Kidney glomerular epithelial cell (primary cell): ENCODE results near the gene CNTNAP5.

Experiments used
- DNase-seq: peaks from one replicate; lab custom pipeline; 2025; lab: John Stamatoyannopoulos, UW

The CNTNAP5 gene

DNA sequence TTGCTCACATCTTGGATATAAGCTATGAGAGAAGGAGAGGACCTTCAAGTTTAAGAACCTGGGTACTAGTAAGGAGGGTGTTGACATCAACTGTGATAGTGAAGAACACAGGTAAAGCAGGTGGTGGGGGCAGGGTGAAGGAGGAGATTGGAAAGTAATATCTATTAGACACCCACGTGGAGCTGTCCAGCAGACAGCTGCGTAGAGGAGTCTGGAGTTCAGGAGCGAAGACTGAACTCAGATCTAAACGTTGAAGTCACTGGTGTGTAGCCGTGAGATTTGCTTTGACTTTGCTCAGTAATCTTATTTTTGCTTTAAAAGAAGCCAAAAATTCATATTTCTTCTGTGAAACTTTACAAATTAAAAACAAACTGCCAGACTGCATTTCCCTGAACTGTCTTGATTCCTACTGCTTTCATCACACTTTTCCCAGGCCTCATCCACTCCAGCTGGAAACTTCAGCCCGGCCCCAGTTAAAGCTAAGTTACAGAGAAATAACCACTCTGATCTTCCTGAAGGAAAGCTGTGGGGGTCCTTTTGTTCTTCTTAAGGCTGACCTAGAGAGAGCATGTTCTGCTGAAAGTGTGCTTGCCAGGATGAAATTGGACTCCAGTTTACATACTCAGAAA, 533.3 kb downstream of the CNTNAP5 start:
- DNase-seq = no peak

DNA sequence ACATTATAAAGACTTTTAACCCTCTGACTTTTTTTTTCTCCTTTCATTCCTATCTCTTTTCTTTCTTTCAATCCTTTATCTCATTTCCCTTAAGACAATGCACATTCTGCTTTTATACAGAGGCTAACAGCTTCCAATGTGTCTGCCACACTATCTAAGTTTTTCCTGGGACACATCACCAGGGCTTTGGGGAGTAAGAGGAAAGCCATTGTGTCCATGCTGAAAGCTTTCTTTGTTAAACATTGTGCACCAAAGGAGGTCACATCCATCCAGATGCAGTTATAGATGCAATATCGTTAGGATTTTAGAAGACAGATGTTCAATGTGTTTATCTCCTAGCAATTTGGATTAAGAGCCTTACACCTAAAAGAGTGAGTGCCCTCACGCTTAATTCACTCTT, 534.1 kb downstream of the CNTNAP5 start:
- DNase-seq = no peak

DNA sequence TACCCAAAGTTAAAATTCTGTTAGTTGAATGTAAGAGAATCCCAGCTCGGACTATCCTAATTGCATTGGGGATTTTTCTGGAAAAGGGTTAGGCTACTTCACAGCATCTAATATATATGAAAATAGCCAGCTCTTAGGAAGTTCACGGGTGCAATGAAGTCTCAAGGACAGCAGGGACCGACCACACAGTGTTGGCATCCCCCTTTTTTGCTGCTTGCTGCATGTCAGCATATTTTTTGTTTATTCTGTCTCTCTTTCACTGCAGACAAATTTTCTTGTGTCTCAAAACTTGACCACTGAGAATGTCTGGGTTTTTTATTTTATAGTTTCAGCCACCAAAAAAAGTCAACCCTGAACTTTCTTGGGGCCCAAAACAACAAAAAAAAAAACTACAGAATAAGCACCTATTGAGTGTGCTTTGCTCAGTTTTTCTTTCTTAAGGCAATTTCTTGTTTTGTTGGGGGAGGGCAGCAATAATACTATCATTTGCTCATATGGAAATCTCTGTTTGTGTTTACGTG, 535.6 kb downstream of the CNTNAP5 start:
- DNase-seq = no peak

DNA sequence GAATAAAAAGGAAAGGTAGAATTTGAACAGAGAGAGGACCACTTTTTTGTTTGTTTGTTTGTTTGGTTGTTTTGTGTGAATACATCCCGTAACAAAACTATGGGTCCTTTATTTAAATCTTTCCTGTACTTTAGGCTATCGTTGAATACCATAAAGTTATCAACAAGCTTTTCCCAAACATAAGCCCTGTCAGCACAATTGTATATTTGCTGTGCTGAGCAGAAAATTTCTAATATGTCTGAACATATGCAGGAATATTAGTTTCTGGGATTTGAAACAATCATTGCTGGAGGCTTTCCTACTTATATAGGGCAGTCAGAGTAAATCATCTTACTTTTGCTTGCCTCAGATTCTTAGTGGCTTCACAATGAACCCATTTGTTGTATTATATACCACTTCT, 536.4 kb downstream of the CNTNAP5 start:
- DNase-seq = no peak

DNA sequence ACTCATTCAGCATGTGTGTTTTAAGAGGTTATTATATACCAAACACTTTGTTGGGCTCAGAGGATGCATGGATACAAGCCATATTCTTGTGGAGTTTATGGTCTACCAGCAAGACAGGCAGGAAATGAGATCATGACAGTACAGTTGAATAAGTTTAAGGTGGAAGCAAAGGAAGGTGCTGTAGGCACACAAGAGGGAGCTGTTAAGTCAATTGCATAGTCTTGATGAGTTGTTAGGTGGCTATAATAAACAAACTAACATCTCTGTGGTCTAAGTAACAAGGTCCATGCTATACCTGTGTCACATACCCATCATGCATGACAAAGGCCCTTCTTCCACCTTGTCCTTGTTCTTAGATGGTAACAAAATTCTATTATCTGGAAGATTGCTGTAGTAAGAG, 538.3 kb downstream of the CNTNAP5 start:
- peak; percentile 1 for DNase-seq

DNA sequence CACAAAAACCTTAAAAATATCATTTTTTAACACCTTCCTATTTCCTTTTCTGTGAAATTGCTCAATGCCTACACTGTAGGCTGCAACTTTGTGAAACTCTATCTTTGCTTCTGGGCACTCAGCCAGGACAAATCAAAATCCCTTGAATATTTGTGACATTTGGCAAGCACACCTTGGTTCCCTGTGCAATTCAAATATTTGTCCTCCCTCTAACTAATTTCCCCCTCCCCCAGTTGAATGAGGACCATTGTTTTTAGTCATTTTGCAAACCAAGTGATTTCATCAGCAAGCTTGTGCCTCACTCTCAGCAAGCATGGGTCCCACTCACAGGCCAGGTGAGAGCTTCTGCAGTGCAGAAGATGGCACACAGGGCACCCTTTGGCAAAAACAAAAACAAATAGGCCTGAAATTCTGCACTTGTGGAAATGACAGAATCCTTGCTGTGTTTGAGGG, 541.5 kb downstream of the CNTNAP5 start:
- DNase-seq = no peak

DNA sequence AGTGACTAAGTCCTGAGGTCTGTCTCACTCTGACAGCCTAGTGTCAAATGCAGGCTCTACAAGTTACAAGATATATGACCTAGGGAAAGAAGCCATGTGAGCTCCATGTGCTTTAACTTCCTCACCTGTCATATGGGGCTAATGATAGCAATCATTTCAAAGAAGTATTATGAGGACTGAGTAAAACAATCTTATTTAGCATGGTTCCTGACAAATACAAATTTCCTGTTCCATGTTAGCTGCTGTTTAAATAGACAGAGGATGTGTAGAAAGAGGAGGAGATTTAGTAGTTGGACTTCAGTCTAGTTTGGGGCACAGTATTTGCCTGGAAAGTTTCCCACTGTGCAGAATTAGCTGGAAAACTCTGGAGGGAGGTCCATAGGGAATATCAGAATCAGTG, 545.8 kb downstream of the CNTNAP5 start:
- DNase-seq = no peak

DNA sequence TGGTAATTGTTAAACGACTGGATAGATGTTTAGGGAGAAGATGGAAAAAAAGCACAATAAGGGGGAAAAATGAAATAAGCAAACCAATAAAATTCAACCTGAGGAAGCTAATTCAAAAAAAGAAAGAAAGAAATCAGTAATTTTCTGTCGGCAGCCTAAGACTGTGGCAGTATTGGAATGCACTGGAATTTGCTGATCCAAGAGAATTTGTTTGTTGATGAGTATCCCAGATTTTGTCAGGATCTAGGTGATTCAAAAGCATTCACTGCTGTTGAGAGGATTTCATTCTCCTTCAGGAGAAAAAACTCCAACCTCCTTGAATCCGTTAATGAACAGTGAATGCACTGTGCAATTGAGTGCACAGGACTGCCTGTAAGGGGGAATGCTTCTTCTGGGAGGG, 546.7 kb downstream of the CNTNAP5 start:
- no peak for DNase-seq

DNA sequence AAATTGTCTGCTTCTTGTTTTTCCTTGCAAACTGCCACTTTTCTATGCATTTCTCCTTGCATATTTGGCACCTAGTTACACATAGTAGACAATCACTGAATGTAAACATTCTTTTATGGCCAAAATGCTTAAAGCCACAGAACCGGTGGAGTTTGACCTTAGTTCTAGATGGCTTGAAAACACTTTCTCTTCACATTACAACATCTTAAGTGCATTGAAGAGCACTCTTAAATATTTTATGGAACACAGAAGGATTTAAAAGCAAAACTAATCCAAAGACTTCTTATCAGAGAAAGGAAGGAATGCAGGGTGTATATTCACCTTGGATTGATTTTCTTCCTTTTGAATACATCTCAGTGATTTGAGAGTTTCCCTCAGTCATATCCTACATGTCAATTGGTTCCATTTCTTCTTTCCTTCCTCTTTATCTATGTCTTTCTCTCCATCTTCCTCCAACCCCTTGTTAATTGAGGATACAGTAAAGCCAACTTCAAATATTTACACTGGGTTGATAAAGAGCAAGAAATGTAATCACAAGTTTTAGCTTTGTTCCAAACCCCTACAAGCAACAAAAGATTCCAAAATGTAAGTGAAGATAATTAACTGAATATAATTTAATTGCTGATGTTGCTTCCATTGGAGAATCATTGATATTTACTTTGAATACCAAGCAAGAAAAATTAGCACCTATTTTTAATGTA, 548.0 kb downstream of the CNTNAP5 start:
- DNase-seq = no peak

DNA sequence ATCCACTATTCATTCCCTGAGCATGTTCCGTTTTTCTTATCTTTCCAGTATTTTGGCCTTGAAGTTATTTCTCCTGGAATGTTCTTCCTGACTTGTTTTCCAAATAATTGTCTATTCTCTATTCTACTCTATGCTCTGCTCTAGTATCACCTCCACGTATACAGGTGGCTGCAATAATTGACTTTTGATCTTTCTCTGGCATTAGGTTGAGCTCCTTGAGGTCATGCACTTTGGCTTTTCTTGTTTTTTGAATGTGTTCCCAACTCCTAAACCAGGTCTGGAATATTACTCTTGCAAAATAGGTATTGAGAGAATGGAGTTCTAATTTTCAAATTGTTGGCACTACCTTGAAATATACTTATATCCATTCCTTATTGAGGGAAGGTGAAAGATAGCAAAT, 550.4 kb downstream of the CNTNAP5 start:
- no peak for DNase-seq

DNA sequence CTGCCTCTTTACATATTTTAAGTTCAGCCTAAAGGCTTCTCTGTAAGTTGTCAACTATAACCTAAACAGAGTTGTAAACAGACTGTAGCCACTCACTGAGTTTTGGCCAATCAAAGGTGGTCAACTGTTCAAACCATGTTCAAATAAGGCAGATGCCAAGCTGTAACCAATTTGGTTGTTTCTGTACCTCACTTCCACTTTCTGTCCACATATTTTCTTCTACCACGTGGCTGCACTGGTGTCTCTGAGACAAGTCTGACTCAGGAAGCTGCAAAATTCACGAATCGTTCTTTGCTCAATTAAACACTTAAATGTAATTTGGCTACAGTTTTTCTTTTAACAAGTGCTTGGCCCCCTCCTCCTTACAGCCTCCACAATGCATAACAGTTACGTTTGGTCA, 555.2 kb downstream of the CNTNAP5 start:
- DNase-seq = no peak

DNA sequence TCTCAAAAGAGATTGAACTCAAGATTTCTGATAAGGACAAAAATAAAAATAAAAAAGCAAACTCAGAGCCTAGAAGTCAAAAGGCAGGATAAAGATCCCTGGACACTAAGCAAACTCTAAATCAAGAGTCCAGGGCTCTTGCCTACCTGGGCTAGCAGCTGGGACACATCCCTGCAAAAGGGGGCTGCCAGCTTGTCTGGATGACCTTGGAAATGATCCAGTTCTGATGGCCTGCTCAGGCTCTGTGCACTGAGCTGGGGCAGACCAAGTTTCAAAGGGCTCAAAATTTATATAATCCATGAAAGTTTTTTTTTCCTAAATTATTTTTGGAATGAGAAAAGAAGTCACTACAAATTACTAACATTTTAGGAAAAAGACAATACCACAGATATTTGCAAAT, 557.3 kb downstream of the CNTNAP5 start:
- no peak for DNase-seq

DNA sequence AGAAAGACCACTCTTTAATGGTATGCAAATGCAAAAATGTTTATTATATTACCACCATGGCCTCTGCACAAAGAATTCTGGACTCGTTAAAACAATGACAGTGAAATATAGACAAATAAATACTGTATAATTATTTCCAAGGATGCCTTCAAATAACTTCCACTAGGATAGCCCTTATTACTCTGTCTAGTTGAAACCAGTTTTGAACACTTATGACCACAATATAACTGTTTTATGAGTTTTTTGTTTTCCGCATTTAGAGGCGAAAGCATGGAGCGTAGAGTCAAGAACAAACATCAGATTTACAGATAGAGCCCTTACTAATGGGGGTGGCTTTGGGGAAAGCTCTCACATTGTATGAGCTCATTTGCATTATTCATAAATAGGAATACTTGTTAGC, 559.5 kb downstream of the CNTNAP5 start:
- DNase-seq = no peak

DNA sequence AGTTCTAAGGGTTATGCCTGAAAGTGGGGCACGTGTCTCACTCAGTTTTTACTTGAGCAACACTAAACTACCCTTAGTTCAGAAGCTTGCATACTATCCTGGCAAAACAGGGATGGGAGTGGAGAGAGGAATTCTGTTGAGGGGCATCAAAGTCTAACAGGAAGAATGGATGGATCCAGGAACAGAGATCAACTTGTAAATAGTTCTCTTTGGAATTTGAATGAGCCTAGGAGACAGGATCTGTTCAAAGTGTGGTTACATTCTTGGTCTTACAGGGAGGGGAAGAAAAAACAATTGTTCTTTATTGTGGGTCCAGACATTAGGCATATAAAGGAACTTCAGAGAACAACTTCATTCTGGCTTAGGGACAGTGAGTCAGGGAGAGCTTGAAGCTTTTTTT, 560.2 kb downstream of the CNTNAP5 start:
- no peak for DNase-seq

DNA sequence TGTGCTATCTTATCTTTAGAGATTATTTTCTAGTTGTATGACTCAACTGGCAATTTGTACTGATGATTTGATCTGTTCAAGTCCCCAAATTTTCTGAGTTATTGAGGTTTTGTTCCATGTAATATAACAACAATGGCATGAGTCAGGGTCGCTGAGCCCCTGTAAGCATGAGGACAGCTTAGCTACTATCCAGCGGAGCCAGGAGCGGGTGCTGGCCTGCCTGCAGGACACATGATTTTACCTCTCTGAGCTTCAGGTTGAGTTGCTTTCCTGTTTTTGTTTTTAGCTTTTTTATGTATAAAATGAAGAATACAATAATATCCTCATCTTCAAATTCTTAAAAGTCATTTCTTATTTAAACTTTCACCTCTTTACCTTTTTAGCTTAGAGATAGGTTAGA, 561.1 kb downstream of the CNTNAP5 start:
- DNase-seq = no peak

DNA sequence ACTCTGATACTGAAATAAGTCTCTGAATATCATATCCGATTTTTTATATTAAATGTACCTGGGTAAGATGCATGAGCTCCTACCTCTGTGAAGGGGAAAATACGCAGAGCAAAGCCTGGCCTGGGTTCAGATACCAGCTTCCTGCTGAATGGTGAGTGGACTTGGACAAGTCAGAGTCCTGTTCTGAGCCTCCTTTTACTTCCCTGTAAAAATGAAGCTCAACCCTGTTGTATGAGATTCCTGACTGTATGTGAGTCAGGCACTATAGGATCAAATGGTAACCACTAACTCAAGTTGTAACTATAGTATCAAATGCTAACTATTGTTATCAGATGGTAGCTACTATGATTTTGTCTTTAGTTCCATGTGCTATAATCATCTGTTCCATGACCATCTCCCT, 561.7 kb downstream of the CNTNAP5 start:
- DNase-seq = no peak

DNA sequence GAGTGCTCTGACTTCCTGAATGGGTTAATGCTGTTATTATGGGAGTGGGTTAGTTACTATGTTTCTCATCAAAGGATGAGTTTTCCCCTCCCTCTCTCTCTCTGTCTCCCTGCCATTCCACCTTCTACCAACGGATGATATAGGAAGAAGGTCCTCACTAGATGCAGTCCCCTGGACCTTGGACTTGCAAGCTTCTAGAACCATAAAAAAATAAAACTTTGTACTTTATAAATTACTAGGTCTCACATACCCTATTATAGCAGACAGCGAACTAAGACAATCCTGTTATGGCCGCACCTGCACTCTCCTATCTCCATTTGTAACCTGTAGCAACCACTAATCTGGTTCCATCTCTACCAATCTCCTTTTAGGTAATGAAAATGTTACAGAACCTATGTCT, 564.9 kb downstream of the CNTNAP5 start:
- no peak for DNase-seq

DNA sequence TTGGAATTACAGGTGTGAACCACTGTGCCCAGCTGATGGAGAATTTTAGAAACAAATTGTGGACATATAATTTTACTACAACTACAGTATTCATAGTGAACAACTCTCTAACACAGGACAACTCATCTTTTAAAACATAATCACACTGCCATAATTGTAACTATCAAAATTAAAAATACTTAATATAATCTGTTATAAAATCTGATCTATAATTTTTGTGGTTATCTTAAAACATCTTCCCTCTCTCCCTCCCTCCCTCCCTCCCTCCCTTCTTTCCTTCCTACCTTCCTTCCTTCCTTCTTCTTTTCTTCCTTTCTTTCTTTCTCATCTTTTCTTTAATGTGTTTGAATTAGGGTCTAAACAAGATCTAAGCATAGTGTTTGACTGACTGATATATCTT, 577.7 kb downstream of the CNTNAP5 start:
- DNase-seq = no peak

DNA sequence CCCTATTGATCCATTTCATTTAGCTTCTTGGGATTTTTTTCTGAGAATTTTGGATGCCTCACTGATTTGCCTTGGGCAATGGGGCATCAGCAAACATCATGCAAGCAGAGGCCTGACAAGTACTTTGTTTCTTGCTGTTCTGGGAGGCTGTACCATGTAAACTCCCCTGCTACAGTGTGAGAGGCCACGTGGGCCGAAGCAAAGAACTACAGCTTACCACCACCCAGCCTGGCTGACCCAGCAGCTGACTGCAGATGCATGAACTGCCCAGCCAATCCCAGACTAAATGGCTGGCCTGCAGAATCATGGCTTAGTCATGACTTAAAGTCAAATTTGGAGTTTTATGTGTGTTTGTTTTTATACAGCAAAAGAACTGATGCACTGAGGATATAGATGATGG, 579.9 kb downstream of the CNTNAP5 start:
- DNase-seq = no peak

DNA sequence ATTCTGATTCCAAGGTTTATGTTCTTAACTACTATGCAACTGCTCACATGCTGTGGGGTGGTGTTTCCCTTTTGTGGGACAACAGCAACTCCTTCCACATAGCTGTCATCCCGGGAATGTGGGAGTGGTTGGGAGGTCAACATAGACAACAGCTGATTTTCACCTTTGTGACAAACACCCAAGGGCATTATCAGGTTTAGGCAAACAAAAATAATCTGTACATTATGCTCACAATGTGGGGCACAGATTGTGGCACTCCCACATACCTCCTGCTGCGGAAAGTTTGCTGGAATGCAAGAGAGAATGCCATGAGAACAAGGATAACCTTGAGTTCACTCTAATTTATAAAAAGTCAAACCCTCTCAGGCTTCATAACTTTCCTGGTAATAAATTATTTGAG, 582.6 kb downstream of the CNTNAP5 start:
- no peak for DNase-seq

DNA sequence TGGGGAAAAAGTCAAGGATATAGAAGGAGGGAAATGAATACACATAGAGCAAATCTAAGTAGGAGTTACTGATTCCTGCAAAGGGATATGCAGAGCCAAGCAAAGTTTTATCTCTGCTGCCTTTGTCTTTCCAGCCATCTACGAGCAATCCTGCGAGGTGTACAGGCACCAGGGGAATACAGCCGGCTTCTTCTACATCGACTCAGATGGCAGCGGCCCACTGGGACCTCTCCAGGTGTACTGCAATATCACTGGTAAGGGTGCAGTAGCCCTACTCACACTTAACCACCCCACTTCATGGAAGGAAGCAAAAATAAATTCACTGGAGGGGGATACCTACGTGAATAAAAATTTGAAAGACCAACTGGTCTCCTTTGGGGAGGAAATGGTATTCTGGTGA, 584.6 kb downstream of the CNTNAP5 start:
- no peak for DNase-seq

DNA sequence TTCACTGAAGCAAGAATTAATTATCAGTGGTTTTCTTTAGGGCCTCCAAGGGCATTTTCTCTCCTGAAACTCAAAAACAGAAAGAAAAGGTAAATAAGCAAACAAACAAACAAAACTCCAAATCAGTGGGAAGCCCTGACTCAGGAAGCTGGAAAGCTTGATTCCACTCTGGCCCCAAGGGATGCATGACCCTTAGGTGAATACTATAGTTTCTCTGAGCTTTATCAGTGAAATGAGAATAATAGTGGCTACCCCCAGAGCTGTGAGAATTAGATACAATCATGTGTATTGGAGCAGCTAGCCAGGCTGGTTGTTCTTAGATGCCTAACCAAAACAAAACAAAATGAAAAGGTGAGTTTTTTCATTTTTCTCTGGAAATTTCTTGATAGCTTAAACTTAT, 585.1 kb downstream of the CNTNAP5 start:
- DNase-seq = no peak

DNA sequence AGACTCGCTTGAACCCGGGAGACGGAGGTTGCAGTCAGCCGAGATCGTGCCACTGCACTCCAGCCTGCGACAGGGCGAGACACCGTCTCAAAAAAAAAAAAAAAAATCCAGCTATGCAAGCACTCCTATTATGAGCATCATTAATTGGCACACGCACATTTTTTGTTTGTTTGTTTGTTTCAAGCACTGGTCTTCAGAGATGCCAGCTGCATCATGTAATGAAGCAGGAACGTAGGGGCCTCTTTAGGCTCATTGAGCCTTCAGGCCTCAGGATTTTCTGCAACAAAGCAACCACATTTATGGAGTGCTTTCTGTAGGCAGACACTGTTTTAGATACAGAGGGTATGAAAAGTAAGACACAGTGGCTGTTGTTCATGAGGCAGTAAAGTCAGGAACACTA, 585.8 kb downstream of the CNTNAP5 start:
- no peak for DNase-seq

DNA sequence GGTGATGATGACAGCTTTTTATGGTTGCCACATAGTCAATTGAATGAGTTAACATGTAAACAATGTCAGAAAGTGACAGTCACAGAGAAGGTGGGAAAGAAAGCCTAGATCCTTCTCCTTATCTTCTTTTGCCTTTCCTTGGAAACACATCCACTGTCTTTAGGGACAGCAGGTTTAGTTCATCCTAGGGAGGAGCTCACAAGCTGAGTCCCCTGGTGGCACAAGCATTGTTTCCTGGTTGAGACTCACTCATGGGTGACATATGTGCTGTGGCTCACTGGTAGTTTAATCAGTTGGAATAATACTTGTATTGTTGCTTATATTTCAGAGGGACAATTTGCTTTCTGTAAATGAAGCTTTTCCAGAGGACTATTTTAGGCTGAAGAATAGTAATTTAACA, 598.5 kb downstream of the CNTNAP5 start:
- no peak for DNase-seq
